SK-N-SH (cell line): Measurements from ENCODE around the gene SPTBN1. TPM values are rescaled to one million over a fixed set of nuclear protein-coding genes. Genes with fewer than 3 reads are reported as not detected.

ENCODE experiments used
- CTCF ChIA-PET: fragments of 300-600, 350-600 bp; formaldehyde crosslinking; extraction: SDS; loops from one replicate; lab custom pipeline; 2021; lab: Yijun Ruan, JAX
- POLR2A ChIA-PET: fragments of 350-600 bp; sonication (Branson Sonifier 250); formaldehyde crosslinking; extraction: SDS; loops from one replicate; lab custom pipeline; 2020; ENCODE audit warnings: antibody characterized with exemption, inconsistent platforms; lab: Yijun Ruan, JAX
- DNase-seq: peaks from one replicate; pipeline ENCODE4 v3.0.0; 2012
- H2AFZ ChIP-seq: fragments of 200-600 bp; sonication (generic); 2 replicates; pipeline ENCODE4 v1.8.1; 2016; ENCODE audit warnings: antibody characterized with exemption, mild to moderate bottlenecking, low read depth
- H3F3A ChIP-seq: fragments of 200-600 bp; sonication (generic); replicated peaks from 2 replicates; pipeline ENCODE3; 2016; ENCODE audit warnings: antibody characterized with exemption, mild to moderate bottlenecking; ENCODE audit not compliant: insufficient read depth
- H3K27ac ChIP-seq, 2 experiments: fragments of 200-500 bp in 1 of 2; fragments of 200-600 bp in 1 of 2; sonication (Bioruptor generic) in 1 of 2; sonication (generic), shearing (Covaris generic) in 1 of 2; 2 replicates each; pipeline versions ENCODE4 v1.5.1 to v1.6.1; 2014 to 2016; ENCODE audit warnings: low read depth in 2 of 2, inconsistent platforms in 1 of 2, low read length in 1 of 2, mild to moderate bottlenecking in 1 of 2, mixed read lengths in 1 of 2
- H3K27me3 ChIP-seq: fragments of 200-600 bp; sonication (generic), shearing (Covaris generic); 2 replicates; pipeline ENCODE4 v1.6.1; 2016; ENCODE audit warnings: mixed run types; ENCODE audit not compliant: insufficient read depth
- H3K36me3 ChIP-seq, 2 experiments: fragments of 200-500 bp in 1 of 2; fragments of 200-600 bp in 1 of 2; sonication (Bioruptor generic) in 1 of 2; sonication (generic) in 1 of 2; replicated peaks in 1 of 2; 2 replicates each; pipeline versions ENCODE3 to v1.5.1; 2014 to 2016; ENCODE audit warnings: low read length in 1 of 2, mild to moderate bottlenecking in 1 of 2; ENCODE audit not compliant: insufficient read depth in 2 of 2, control insufficient read depth in 1 of 2
- H3K4me1 ChIP-seq, 2 experiments: fragments of 200-500 bp in 1 of 2; fragments of 200-600 bp in 1 of 2; sonication (Bioruptor generic) in 1 of 2; sonication (generic), shearing (Covaris generic) in 1 of 2; 2 replicates each; pipeline versions ENCODE4 v1.5.1 to v1.6.1; 2014 to 2016; ENCODE audit warnings: low read depth in 1 of 2, low read length in 1 of 2, mixed run types in 1 of 2; ENCODE audit not compliant: insufficient read depth in 2 of 2, control insufficient read depth in 1 of 2
- H3K4me2 ChIP-seq: fragments of 200-600 bp; sonication (generic), shearing (Covaris generic); 2 replicates; pipeline ENCODE4 v1.6.1; 2017; ENCODE audit warnings: mixed run types
- H3K4me3 ChIP-seq, 2 experiments: fragments of 200-500 bp in 1 of 2; fragments of 200-600 bp in 1 of 2; sonication (Bioruptor generic) in 1 of 2; sonication (generic), shearing (Covaris generic) in 1 of 2; 2 replicates each; pipeline versions ENCODE4 v1.5.1 to v1.8.1; 2014 to 2016; ENCODE audit warnings: low read depth in 2 of 2, inconsistent platforms in 1 of 2, low read length in 1 of 2, mild to moderate bottlenecking in 1 of 2, mixed read lengths in 1 of 2, moderate library complexity in 1 of 2
- H3K79me2 ChIP-seq: fragments of 200-600 bp; sonication (generic); 2 replicates; pipeline ENCODE4 v1.8.1; 2017; ENCODE audit warnings: mild to moderate bottlenecking; ENCODE audit not compliant: insufficient read depth
- H3K9ac ChIP-seq: fragments of 200-600 bp; sonication (generic); 2 replicates; pipeline ENCODE4 v1.6.1; 2017; ENCODE audit warnings: mixed run types
- H3K9me2 ChIP-seq: fragments of 200-600 bp; sonication (generic); 2 replicates; pipeline ENCODE4 v1.6.1; 2017; ENCODE audit warnings: mixed run types
- H3K9me3 ChIP-seq: fragments of 200-600 bp; sonication (generic); 2 replicates; pipeline ENCODE4 v1.6.1; 2017; ENCODE audit warnings: mixed run types, mild to moderate bottlenecking, moderate library complexity
- H4K20me1 ChIP-seq: fragments of 200-600 bp; sonication (generic); 2 replicates; pipeline ENCODE4 v1.6.1; 2017; ENCODE audit warnings: mild to moderate bottlenecking, mixed run types; ENCODE audit not compliant: insufficient read depth
- ELF1 ChIP-seq: IDR thresholded peaks from 2 replicates; pipeline ENCODE4 v1.4.0; 2012
- EZH2phosphoT487 ChIP-seq: fragments of 200-600 bp; sonication (generic); IDR thresholded peaks from 2 replicates; pipeline ENCODE4 v1.6.1; 2017; ENCODE audit warnings: low read depth, mixed run types, mild to moderate bottlenecking, antibody characterized with exemption, moderate library complexity, borderline replicate concordance
- FOXM1 ChIP-seq: IDR thresholded peaks from 2 replicates; pipeline ENCODE4 v1.4.0; 2012; ENCODE audit warnings: low read depth, mild to moderate bottlenecking
- GABPA ChIP-seq: IDR thresholded peaks from 2 replicates; pipeline ENCODE4 v1.4.0; 2012; ENCODE audit warnings: low read depth, mild to moderate bottlenecking
- GATA2 ChIP-seq: sonication (generic); formaldehyde crosslinking; IDR thresholded peaks from 2 replicates; pipeline ENCODE4 v1.5.0; 2020; ENCODE audit warnings: mild to moderate bottlenecking, missing genetic modification reagents
- MEF2A ChIP-seq: IDR thresholded peaks from 2 replicates; pipeline ENCODE4 v1.4.0; 2012; ENCODE audit warnings: low read depth, borderline replicate concordance
- MXI1 ChIP-seq: IDR thresholded peaks from 2 replicates; pipeline ENCODE4 v1.6.1; 2012; ENCODE audit warnings: mild to moderate bottlenecking, low read depth, low read length, improper control_type of control experiment
- RCOR1 ChIP-seq: fragments of 150-350 bp; IDR thresholded peaks from 2 replicates; pipeline ENCODE4 v1.6.1; 2017; ENCODE audit warnings: antibody characterized with exemption, low read length
- SIN3A ChIP-seq: IDR thresholded peaks from 2 replicates; pipeline ENCODE4 v1.6.1; 2012; ENCODE audit warnings: low read depth, mild to moderate bottlenecking, low read length, moderate library complexity, borderline replicate concordance
- SMC3 ChIP-seq: IDR thresholded peaks from 2 replicates; pipeline ENCODE4 v1.6.1; 2012; ENCODE audit warnings: low read depth, low read length, improper control_type of control experiment
- TEAD4 ChIP-seq: IDR thresholded peaks from 2 replicates; pipeline ENCODE4 v1.4.0; 2012; ENCODE audit warnings: mild to moderate bottlenecking, borderline replicate concordance; ENCODE audit not compliant: insufficient read depth
- YY1 ChIP-seq: IDR thresholded peaks from 2 replicates; pipeline ENCODE4 v1.4.0; 2012; ENCODE audit warnings: low read depth, mild to moderate bottlenecking
- WGBS: methylation state at CpG from one replicate; pipeline ENCODE4 v1.1.6; 2017; ENCODE audit warnings: low lambda C conversion rate; 5-methylcytosine and 5-hydroxymethylcytosine counted together
- polyA plus RNA-seq, 3 experiments: library from polyadenylated mRNA; depleted of rRNA; stranded (reverse); fragments of >200 nt; gene quantifications; 2 replicates each; pipeline ENCODE4 v1.2.3, GENCODE V29; 2012
- TF ChIP-seq, protein P1 (sequence below): fragments of 150-350 bp; IDR thresholded peaks from 2 replicates; pipeline ENCODE4 v1.6.1; 2017; ENCODE audit warnings: antibody characterized with exemption, low read length, low read depth, borderline replicate concordance
- TF ChIP-seq, protein P2 (sequence below): fragments of 200-600 bp; sonication (generic); IDR thresholded peaks from 2 replicates; pipeline ENCODE4 v1.6.1; 2017; ENCODE audit warnings: antibody characterized with exemption, mild to moderate bottlenecking, moderate library complexity
- TF ChIP-seq, protein P3 (sequence below): IDR thresholded peaks from 2 replicates; pipeline ENCODE4 v1.4.0; 2012; ENCODE audit warnings: low read depth, borderline replicate concordance
- TF ChIP-seq, protein P4 (sequence below): IDR thresholded peaks from 2 replicates; pipeline ENCODE4 v1.4.0; 2012; ENCODE audit warnings: low read depth, borderline replicate concordance
- TF ChIP-seq, protein P5 (sequence below): IDR thresholded peaks from 2 replicates; pipeline ENCODE4 v1.4.0; 2012; ENCODE audit warnings: low read depth
- TF ChIP-seq, protein P6 (sequence below): IDR thresholded peaks from 2 replicates; pipeline ENCODE4 v1.6.1; 2012; ENCODE audit warnings: mild to moderate bottlenecking, low read depth, low read length, moderate library complexity

SPTBN1 gene
- polyA plus RNA-seq, 1 of the 3 experiments (the other 2 are of a cell fraction), result 29.1 TPM

DNA sequence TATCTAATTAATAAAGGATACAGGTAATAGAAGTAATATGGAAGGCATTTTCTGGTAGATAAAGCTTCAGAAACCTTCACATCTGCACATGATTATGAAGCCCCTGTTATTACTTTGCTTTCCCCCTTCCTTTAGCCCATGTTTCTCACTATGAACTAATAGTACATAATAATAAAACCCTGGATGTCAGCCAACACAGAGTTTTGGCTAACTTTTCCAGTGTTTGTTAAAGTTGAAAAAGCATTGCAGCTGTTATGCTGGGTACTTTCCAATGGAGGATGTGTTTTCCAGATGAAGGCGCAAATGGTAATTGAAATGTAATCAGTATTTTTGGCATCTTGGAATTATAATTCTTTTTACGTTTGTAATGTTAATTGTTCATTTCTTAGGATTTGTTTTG is 43.5 kb downstream of the SPTBN1 start:
- H3K4me1 ChIP-seq, result peaks cover 0 to 37% of the 10 kb centered on the region in 2 experiments; a peak in 3 of 4 replicates
- TF ChIP-seq ELF1 (no peak), YY1 (no peak), MXI1 (no peak), TEAD4 (no peak), SMC3 (no peak), GATA2 (CRISPR knock-in tag) (no peak), GABPA (no peak), FOXM1 (no peak), EZH2phosphoT487 (no peak), RCOR1 (no peak), MEF2A (no peak), SIN3A (no peak)
- TF ChIP-seq, protein P1, sequence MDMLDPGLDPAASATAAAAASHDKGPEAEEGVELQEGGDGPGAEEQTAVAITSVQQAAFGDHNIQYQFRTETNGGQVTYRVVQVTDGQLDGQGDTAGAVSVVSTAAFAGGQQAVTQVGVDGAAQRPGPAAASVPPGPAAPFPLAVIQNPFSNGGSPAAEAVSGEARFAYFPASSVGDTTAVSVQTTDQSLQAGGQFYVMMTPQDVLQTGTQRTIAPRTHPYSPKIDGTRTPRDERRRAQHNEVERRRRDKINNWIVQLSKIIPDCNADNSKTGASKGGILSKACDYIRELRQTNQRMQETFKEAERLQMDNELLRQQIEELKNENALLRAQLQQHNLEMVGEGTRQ, result no peak
- TF ChIP-seq, protein P2, sequence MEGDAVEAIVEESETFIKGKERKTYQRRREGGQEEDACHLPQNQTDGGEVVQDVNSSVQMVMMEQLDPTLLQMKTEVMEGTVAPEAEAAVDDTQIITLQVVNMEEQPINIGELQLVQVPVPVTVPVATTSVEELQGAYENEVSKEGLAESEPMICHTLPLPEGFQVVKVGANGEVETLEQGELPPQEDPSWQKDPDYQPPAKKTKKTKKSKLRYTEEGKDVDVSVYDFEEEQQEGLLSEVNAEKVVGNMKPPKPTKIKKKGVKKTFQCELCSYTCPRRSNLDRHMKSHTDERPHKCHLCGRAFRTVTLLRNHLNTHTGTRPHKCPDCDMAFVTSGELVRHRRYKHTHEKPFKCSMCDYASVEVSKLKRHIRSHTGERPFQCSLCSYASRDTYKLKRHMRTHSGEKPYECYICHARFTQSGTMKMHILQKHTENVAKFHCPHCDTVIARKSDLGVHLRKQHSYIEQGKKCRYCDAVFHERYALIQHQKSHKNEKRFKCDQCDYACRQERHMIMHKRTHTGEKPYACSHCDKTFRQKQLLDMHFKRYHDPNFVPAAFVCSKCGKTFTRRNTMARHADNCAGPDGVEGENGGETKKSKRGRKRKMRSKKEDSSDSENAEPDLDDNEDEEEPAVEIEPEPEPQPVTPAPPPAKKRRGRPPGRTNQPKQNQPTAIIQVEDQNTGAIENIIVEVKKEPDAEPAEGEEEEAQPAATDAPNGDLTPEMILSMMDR, result no peak
- TF ChIP-seq, protein P3, sequence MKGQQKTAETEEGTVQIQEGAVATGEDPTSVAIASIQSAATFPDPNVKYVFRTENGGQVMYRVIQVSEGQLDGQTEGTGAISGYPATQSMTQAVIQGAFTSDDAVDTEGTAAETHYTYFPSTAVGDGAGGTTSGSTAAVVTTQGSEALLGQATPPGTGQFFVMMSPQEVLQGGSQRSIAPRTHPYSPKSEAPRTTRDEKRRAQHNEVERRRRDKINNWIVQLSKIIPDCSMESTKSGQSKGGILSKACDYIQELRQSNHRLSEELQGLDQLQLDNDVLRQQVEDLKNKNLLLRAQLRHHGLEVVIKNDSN, result no peak
- TF ChIP-seq, protein P4, sequence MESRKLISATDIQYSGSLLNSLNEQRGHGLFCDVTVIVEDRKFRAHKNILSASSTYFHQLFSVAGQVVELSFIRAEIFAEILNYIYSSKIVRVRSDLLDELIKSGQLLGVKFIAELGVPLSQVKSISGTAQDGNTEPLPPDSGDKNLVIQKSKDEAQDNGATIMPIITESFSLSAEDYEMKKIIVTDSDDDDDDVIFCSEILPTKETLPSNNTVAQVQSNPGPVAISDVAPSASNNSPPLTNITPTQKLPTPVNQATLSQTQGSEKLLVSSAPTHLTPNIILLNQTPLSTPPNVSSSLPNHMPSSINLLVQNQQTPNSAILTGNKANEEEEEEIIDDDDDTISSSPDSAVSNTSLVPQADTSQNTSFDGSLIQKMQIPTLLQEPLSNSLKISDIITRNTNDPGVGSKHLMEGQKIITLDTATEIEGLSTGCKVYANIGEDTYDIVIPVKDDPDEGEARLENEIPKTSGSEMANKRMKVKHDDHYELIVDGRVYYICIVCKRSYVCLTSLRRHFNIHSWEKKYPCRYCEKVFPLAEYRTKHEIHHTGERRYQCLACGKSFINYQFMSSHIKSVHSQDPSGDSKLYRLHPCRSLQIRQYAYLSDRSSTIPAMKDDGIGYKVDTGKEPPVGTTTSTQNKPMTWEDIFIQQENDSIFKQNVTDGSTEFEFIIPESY, result no peak
- TF ChIP-seq, protein P5, sequence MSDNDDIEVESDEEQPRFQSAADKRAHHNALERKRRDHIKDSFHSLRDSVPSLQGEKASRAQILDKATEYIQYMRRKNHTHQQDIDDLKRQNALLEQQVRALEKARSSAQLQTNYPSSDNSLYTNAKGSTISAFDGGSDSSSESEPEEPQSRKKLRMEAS, result no peak
- TF ChIP-seq, protein P6, sequence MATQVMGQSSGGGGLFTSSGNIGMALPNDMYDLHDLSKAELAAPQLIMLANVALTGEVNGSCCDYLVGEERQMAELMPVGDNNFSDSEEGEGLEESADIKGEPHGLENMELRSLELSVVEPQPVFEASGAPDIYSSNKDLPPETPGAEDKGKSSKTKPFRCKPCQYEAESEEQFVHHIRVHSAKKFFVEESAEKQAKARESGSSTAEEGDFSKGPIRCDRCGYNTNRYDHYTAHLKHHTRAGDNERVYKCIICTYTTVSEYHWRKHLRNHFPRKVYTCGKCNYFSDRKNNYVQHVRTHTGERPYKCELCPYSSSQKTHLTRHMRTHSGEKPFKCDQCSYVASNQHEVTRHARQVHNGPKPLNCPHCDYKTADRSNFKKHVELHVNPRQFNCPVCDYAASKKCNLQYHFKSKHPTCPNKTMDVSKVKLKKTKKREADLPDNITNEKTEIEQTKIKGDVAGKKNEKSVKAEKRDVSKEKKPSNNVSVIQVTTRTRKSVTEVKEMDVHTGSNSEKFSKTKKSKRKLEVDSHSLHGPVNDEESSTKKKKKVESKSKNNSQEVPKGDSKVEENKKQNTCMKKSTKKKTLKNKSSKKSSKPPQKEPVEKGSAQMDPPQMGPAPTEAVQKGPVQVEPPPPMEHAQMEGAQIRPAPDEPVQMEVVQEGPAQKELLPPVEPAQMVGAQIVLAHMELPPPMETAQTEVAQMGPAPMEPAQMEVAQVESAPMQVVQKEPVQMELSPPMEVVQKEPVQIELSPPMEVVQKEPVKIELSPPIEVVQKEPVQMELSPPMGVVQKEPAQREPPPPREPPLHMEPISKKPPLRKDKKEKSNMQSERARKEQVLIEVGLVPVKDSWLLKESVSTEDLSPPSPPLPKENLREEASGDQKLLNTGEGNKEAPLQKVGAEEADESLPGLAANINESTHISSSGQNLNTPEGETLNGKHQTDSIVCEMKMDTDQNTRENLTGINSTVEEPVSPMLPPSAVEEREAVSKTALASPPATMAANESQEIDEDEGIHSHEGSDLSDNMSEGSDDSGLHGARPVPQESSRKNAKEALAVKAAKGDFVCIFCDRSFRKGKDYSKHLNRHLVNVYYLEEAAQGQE, result no peak
- TF ChIP-seq, all 33 proteins: peak for 0
- Histone ChIP-seq H3K27ac (no peak overlapping the region; a peak in 1 of 4 replicates), H4K20me1 (peaks cover 74% of the 10 kb centered on the region), H2AFZ (no peak overlapping the region), H3F3A (no peaks in the 10 kb centered on the region), H3K9me3 (no peaks in the 10 kb centered on the region), H3K9me2 (no peaks in the 10 kb centered on the region), H3K4me3 (no peak overlapping the region), H3K36me3 (no peaks in the 10 kb centered on the region), H3K27me3 (no peaks in the 10 kb centered on the region), H3K4me2 (no peak overlapping the region), H3K9ac (no peak overlapping the region), H3K79me2 (peaks cover 94% of the 10 kb centered on the region)
- ChIA-PET CTCF (interaction anchor here (0.6 kb wide), 1 partner anchor 205 kb away, joined by 3 read pairs; no protein-coding TSS in a partner anchor), POLR2A (no interaction called here)
- no peak for DNase-seq
- 86% methylated on average over 2 of the region's 2 CpGs for WGBS
